IPS-18a (cell line): ENCODE results near the gene TNNC1.

Source experiments
- H3K27ac ChIP-seq: one replicate; pipeline ENCODE4 v1.5.1; 2013; ENCODE audit warnings: low read length
- H3K27me3 ChIP-seq: one replicate; pipeline ENCODE4 v1.6.1; 2013; ENCODE audit warnings: mild to moderate bottlenecking, low read length; ENCODE audit not compliant: control insufficient read depth, insufficient read depth
- H3K36me3 ChIP-seq: one replicate; pipeline ENCODE4 v1.6.1; 2013; ENCODE audit warnings: low read depth, low read length; ENCODE audit not compliant: control insufficient read depth
- H3K4me1 ChIP-seq: one replicate; pipeline ENCODE4 v1.6.1; 2013; ENCODE audit warnings: low read depth, low read length; ENCODE audit not compliant: control insufficient read depth
- H3K4me3 ChIP-seq: one replicate; pipeline ENCODE4 v1.5.1; 2013; ENCODE audit warnings: low read length
- H3K9ac ChIP-seq: one replicate; pipeline ENCODE4 v1.6.1; 2013; ENCODE audit warnings: mild to moderate bottlenecking, low read length, moderate library complexity
- H3K9me3 ChIP-seq: one replicate; pipeline ENCODE4 v1.6.1; 2013; ENCODE audit warnings: low read depth, low read length; ENCODE audit not compliant: control insufficient read depth

TNNC1 gene

DNA sequence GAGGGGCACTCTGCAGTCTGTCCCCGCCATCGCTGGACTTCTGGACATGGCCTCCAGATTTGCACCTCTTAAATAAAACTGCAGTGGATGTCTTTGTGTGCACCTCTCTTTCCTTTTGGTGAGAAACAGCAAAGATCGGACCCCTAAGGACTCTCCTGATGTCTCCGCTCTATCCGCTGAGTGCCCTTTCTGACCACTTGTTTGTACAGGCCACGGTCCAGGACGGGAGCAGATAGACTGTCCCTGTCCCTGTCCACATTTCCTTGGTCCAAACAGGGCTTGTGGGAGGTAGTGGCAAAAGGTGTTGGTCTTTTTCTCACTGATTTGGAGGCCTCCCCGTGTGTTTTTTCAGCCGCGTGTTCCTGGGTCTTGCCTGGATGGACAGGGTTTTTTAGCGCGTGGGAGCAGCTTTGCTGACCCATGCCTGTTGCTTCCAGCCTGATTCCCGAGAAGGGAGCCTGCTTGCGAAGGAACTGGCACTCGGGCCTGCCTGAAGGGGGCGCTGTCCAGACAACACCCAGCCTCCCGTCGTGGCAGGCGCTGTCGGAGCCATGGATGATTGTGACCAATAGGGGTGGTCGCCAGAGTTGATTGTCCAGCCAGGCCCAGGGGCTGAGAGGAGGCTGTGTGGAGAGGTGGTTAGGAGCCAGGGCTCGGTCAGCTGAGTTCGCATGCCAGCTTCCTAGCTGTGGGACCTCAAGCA is 28.1 kb upstream of the TNNC1 start:
- no peak overlapping the region for H3K4me3 ChIP-seq
- no peaks in the 10 kb centered on the region for H3K4me1 ChIP-seq
- no peaks in the 10 kb centered on the region for H3K27me3 ChIP-seq
- no peaks in the 10 kb centered on the region for H3K9me3 ChIP-seq
- no peak overlapping the region for H3K27ac ChIP-seq
- peaks cover 49% of the 10 kb centered on the region for H3K36me3 ChIP-seq
- H3K9ac ChIP-seq, result no peak overlapping the region

- Histone ChIP-seq H3K9me3 (no peaks in the 10 kb centered on the region), H3K27me3 (no peaks in the 10 kb centered on the region), H3K9ac (no peak overlapping the region), H3K36me3 (peaks cover 58% of the 10 kb centered on the region), H3K4me1 (no peaks in the 10 kb centered on the region), H3K27ac (no peak overlapping the region), H3K4me3 (no peak overlapping the region)
Observed at GRCh38 chr3:52480768-52481715, 27.2 kb upstream of the TNNC1 start.

GRCh38 chr3:52479877-52480575 is 26.2 kb upstream of the TNNC1 start:
- no peak overlapping the region for H3K4me3 ChIP-seq
- H3K27me3 ChIP-seq, result no peaks in the 10 kb centered on the region
- no peaks in the 10 kb centered on the region for H3K9me3 ChIP-seq
- peaks cover 68% of the 10 kb centered on the region for H3K36me3 ChIP-seq
- no peaks in the 10 kb centered on the region for H3K4me1 ChIP-seq
- H3K9ac ChIP-seq, result no peak overlapping the region
- no peak overlapping the region for H3K27ac ChIP-seq

DNA sequence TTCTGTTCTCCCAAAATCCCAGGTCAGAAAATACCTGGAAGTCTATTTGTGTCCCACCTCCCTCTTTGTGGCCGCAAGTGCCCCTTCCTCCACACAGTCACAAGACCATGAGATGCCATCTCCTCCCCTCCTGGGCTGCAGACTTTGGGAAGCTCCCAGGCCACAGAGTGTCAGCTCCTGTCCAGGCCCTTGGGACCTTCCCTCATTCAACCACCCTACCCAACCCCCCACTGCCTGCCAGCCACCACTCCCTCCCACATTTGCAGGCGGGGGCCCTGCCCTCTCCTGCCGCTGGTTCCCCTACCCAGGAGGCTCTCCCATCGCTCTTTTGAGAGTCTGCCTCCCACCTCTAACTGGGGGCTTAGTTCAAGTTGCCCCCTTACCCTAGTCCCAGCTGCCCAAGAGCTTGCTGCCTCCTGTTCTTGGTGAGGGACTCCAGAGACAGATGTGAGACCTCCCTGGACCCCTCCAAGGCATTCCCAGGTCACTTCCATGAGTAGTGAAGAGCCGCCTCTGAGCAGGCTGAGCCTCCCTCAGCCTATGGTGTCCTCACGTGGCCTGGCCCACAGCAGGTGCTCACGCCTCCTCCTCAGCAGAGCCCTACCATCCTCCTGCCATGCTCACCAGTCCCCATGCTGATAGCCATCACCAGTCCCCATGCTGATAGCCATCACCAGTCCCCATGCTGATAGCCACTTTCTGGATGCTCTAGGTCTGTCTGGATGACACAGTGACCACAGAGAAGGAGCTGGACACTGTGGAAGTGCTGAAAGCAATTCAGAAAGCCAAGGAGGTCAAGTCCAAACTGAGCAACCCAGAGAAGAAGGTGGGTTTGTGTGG is 25.4 kb upstream of the TNNC1 start:
- no peaks in the 10 kb centered on the region for H3K4me1 ChIP-seq
- H3K27ac ChIP-seq, result no peak overlapping the region
- H3K27me3 ChIP-seq, result no peaks in the 10 kb centered on the region
- H3K9me3 ChIP-seq, result no peaks in the 10 kb centered on the region
- no peak overlapping the region for H3K9ac ChIP-seq
- peaks cover 72% of the 10 kb centered on the region for H3K36me3 ChIP-seq
- no peak overlapping the region for H3K4me3 ChIP-seq

GRCh38 chr3:52477796-52478095 is 23.9 kb upstream of the TNNC1 start:
- H3K36me3 ChIP-seq, result peaks cover 86% of the 10 kb centered on the region
- H3K9me3 ChIP-seq, result no peaks in the 10 kb centered on the region
- no peak overlapping the region for H3K9ac ChIP-seq

GRCh38 chr3:52477076-52477795 is 23.4 kb upstream of the TNNC1 start:
- Histone ChIP-seq H3K9me3 (no peaks in the 10 kb centered on the region), H3K4me1 (no peaks in the 10 kb centered on the region), H3K27ac (no peak overlapping the region), H3K9ac (no peak overlapping the region), H3K4me3 (no peak overlapping the region), H3K27me3 (no peaks in the 10 kb centered on the region), H3K36me3 (peaks cover 91% of the 10 kb centered on the region)

More at GRCh38 chr3:52477796-52478095, 23.9 kb upstream of the TNNC1 start:
- Histone ChIP-seq H3K4me1 (no peaks in the 10 kb centered on the region), H3K4me3 (no peak overlapping the region), H3K27ac (no peak overlapping the region), H3K27me3 (no peaks in the 10 kb centered on the region)

GRCh38 chr3:52473026-52473425 is 19.2 kb upstream of the TNNC1 start:
- Histone ChIP-seq H3K27me3 (no peaks in the 10 kb centered on the region), H3K4me1 (no peaks in the 10 kb centered on the region), H3K27ac (no peak overlapping the region), H3K4me3 (no peak overlapping the region), H3K9me3 (no peaks in the 10 kb centered on the region), H3K36me3 (peaks cover 63% of the 10 kb centered on the region), H3K9ac (no peak overlapping the region)

DNA sequence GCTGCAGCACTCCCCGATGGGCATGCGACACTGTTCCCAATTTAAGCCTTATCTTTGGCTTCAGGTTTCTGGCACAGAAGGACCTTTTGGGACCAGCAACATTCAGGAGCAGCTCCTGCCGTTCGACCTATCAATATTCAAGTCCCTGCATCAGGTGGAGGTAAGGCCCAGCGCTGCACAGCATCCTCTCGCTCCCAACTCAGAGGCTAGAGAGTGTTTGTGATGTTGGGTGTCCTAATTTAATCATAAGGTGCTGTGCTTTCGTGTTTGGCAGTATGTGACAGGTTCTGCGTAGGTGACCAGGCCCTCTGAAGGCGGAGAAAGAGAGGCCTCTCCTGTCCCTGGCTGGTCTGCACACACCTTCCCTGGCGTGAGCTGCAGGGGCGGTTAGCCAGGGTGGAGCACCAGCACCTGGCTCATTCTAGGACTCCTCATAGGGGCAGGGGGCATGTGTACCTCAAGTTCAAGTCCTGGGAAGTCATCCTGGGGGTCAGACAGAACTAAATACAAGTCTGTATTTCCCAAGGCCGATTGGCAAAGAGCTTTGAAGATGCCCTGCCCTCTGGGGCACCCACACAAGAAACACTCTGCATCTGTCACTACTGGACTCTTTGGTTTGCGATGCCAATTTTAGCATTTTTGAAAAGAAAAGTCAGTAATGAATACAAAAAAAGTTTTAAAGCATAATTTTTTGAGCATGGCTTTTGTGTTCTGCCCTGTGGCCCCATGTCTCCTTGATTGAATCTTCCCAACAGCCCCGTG is 18.6 kb upstream of the TNNC1 start:
- Histone ChIP-seq H3K9ac (no peak overlapping the region), H3K27me3 (no peaks in the 10 kb centered on the region), H3K36me3 (peaks cover 61% of the 10 kb centered on the region), H3K4me3 (no peak overlapping the region), H3K27ac (no peak overlapping the region), H3K4me1 (no peaks in the 10 kb centered on the region), H3K9me3 (no peaks in the 10 kb centered on the region)

- Histone ChIP-seq H3K27ac (no peak overlapping the region), H3K4me1 (no peaks in the 10 kb centered on the region), H3K9me3 (no peaks in the 10 kb centered on the region), H3K4me3 (no peak overlapping the region), H3K9ac (no peak overlapping the region), H3K27me3 (no peaks in the 10 kb centered on the region), H3K36me3 (peaks cover 53% of the 10 kb centered on the region)
Observed at GRCh38 chr3:52471371-52472238, 17.8 kb upstream of the TNNC1 start.
